ENCODE results near the gene GALNT6. TPM values are rescaled to one million over a fixed set of nuclear protein-coding genes. Genes with fewer than 3 reads are reported as not detected.

GALNT6 gene
- 41.6 and 93.3 TPM in 2 replicates for total RNA-seq

- no peak for DNase-seq (ENCODE audit: low read depth)
Observed at GRCh38 chr12:51391283-51392123, at the start of gene GALNT6. Gene GALNT6 (minus strand): TSS chr12:51391406. CDS start chr12:51379781, 11,625 bp downstream.

GRCh38 chr12:51439330-51439729, 48.1 kb upstream of the GALNT6 start:
- DNase-seq (ENCODE audit: low read depth), result no peak

- no peak for DNase-seq (ENCODE audit: low read depth)
Observed at GRCh38 chr12:51437431-51437830, 46.2 kb upstream of the GALNT6 start.

DNA sequence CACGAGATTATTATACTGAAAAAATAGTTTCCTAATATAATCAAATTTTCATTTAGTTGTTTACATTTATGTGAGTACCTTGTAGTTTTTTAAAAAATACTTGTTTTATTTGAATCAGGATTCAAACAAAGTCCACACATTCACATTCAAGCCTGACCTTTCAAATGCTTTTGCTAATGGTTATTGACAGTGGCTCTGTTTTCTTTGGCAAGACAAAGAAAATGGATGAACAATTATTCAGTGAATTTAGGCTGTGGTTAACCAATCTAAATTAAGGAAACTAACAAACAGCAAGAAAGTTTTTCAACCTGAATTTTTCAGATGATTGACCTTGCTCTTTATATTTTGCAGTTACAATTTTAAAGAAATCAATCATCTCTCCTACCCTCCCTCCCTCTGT, 43.1 kb upstream of the GALNT6 start:
- peak; percentile 81 for DNase-seq (ENCODE audit: low read depth)

GRCh38 chr12:51432921-51433320, 41.7 kb upstream of the GALNT6 start:
- no peak for DNase-seq (ENCODE audit: low read depth)

GRCh38 chr12:51430196-51430895, 39.1 kb upstream of the GALNT6 start:
- no peak for DNase-seq (ENCODE audit: low read depth)

DNA sequence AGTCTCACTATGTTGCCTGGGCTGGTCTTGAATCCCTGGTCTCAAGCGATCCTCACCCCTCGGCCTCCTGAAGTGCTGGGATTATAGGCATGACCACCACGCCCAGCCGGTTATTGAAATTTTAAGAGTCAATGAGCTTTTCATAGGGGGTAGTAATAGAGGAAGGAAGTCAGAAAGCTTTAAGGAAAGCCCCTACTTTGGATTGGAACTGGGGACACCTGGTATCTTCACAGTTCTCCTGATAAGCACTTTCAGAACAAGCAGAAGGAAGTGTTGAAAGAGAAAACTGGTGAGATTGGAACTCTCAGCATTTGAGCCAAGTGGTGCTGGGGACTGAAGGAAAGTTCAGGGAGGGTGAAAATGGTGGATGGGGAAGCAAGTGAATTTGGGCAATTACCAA, 38.5 kb upstream of the GALNT6 start:
- DNase-seq (ENCODE audit: low read depth), result no peak

DNA sequence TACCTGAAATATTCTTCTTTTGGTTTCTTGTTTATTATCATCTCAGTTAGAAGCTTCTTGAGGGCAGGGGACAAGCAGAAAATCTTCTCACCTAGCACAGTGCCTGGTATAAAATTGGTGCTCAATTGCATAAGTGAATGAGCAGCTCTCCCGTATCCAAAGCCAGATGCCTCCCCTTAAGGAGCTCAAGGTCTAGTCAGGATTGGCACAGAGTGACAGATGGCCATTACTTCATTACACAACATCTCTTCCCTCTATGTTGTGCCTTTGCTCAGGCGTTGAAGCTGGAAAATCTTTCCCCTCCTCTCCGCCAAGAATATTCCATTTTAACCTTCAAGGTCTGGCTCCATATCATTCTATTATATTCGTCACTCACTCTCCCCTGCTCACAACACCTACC, 37.0 kb upstream of the GALNT6 start:
- DNase-seq (ENCODE audit: low read depth), result no peak

- peak; percentile 46 for DNase-seq (ENCODE audit: low read depth)
Observed at GRCh38 chr12:51424662-51425539, 33.7 kb upstream of the GALNT6 start, which contains the start of gene SLC4A8. Gene SLC4A8 (plus strand): TSS chr12:51424831. CDS start chr12:51424988, 157 bp downstream.

DNA sequence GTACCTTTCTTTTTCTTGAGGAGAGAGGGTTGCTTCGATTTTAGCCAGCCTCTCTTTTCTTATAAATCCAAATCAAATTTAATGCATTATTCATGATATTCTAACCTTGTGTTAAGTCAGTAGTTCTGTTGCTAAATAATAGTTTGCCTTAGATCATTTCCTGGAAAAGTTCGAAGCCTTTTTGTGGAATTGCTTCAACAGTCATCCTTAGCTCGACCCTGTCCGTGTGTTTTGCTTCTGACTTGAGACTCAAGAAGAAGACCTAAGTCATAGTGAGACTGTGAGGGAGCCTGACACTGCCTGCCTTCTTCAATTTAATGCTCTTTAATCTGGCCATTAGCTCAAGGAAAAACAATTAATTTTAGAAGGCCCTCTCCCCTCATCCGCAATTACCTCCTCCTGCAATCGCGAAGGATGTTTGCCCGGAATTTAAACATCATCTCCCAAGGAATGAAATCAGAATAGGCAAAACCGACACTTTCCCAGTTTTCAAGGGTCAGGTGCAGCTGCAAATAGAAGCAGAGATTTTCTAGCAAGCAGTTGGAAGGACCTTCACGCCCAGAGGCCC, 33.0 kb upstream of the GALNT6 start:
- DNase-seq (ENCODE audit: low read depth), result peak; percentile 22

GRCh38 chr12:51421266-51421884, 30.2 kb upstream of the GALNT6 start:
- DNase-seq (ENCODE audit: low read depth), result peak; percentile 58

- no peak for DNase-seq (ENCODE audit: low read depth)
Observed at GRCh38 chr12:51419425-51420193, 28.4 kb upstream of the GALNT6 start.

GRCh38 chr12:51417826-51418225, 26.6 kb upstream of the GALNT6 start:
- no peak for DNase-seq (ENCODE audit: low read depth)

DNA sequence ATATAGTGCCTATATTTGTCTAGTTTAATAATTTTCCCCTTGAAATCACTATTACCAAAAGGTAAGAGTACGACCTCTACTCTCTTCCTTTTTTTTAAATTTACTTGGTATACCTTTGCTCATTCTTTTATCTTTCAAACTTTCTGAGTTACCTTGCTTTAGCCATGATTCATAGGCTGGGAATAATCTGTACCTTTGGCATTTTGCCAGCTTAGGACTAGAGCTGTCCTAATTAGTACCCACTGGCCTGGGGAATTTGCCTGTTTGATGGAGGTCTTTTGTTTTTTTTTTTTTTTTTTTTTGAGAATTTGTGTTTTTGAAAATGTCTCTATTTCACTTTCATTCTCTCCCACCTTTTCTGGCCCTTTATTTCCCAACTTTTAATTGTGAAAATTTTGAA, 24.7 kb upstream of the GALNT6 start:
- DNase-seq (ENCODE audit: low read depth), result peak; percentile 37

DNA sequence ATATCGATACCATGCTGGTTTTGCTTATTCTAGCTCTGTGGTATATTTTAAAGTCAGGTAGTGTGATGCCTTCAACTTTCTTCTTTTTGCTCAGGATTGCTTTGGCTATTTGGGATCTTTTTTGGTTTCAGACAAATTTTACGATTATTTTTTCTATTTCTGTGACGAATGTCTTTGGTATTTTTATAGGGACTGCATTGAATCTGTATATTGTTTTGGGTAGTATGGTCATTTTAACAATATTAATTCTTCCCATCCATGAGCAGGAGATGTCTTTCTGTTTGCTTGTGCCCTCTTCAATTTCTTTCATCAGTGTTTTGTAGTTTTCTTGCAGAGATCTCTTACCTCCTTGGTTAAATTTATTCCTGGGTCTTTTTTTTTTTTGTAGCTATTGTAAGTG, 22.6 kb upstream of the GALNT6 start:
- no peak for DNase-seq (ENCODE audit: low read depth)

- no peak for DNase-seq (ENCODE audit: low read depth)
Observed at GRCh38 chr12:51413149-51413548, 21.9 kb upstream of the GALNT6 start.

- DNase-seq (ENCODE audit: low read depth), result no peak
Observed at GRCh38 chr12:51409846-51410245, 18.6 kb upstream of the GALNT6 start.

DNA sequence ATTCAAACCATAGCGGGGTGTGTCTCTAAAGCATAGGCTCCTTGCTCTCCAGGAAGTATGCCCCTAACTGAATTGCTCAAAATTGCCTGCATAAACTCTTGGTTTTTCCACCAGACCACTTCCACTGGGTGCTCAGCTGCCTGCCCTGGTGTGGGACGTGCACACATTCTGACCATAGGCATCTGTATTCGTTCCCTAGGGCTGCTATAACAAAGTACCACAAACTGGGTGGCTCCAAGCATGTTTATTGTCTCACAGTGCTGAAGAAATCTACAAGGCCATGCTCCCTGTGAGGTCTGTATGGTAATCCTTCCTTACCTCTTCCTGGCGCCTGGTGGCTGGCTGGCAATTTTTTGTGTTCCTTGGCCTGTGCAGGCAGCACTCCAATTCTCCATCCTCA, 16.4 kb upstream of the GALNT6 start:
- no peak for DNase-seq (ENCODE audit: low read depth)

- DNase-seq (ENCODE audit: low read depth), result no peak
Observed at GRCh38 chr12:51406859-51407258, 15.7 kb upstream of the GALNT6 start.

DNA sequence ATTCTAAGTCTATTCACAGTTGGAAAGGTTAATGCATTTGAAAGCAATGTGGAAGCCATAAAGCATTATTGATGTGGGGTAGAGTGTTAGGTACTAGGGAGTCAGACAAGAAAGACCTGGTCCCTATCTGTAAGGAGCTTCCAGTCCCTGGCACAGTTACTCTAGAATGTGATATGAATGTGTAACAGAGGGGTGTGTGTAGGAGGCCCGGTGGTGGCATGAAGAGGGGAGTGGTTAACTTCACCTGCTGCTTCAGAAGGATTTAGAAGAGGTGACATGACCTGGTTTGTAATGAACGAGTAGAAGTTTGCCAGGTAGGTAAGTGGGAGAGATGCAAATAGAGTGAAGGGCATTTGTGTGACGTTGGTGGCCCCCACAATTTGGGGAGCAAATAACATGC, 15.1 kb upstream of the GALNT6 start:
- DNase-seq (ENCODE audit: low read depth), result no peak

Measured in renal cortical epithelial cell (primary cell).